Osteocyte (in vitro differentiated cells): Measurements from ENCODE around the gene CRYBB1. TPM values are rescaled to one million over a fixed set of nuclear protein-coding genes. Genes with fewer than 3 reads are reported as not detected.

Source experiments
- DNase-seq: peaks from one replicate; pipeline ENCODE4 v3.0.0; 2021; ENCODE audit warnings: mixed read lengths; ENCODE audit not compliant: unreplicated experiment; ENCODE audit errors: extremely low spot score
- H3K27ac Mint-ChIP-seq: one replicate; pipeline ENCODE4 v1.8.0; 2021; ENCODE audit warnings: mild to moderate bottlenecking, mixed read lengths; ENCODE audit not compliant: unreplicated experiment
- H3K27me3 Mint-ChIP-seq: one replicate; pipeline ENCODE4 v1.8.0; 2021; ENCODE audit warnings: mixed read lengths; ENCODE audit not compliant: unreplicated experiment
- H3K36me3 Mint-ChIP-seq: one replicate; pipeline ENCODE4 v1.8.0; 2021; ENCODE audit warnings: mixed read lengths; ENCODE audit not compliant: unreplicated experiment
- H3K4me1 Mint-ChIP-seq: one replicate; pipeline ENCODE4 v1.8.0; 2021; ENCODE audit warnings: mixed read lengths; ENCODE audit not compliant: unreplicated experiment
- H3K4me3 Mint-ChIP-seq: one replicate; pipeline ENCODE4 v1.8.0; 2021; ENCODE audit warnings: mild to moderate bottlenecking, moderate library complexity, mixed read lengths; ENCODE audit not compliant: unreplicated experiment
- H3K9me3 Mint-ChIP-seq: one replicate; pipeline ENCODE4 v1.8.0; 2021; ENCODE audit warnings: mixed read lengths; ENCODE audit not compliant: unreplicated experiment
- CTCF ChIP-seq: fragments of 200-600 bp; sonication (generic); IDR thresholded peaks from 2 replicates; pipeline ENCODE4 v1.5.0; 2021; ENCODE audit warnings: antibody characterized with exemption, mild to moderate bottlenecking, moderate library complexity
- total RNA-seq: library from RNA; stranded (reverse); gene quantifications from 2 replicates; pipeline ENCODE4 v1.2.1, GENCODE V29; 2021

CRYBB1 gene
- total RNA-seq, 1 donor from 2014 or later = not detected

- Mint-ChIP-seq H3K36me3 (no peaks in the 10 kb centered on the region), H3K4me3 (no peak overlapping the region), H3K9me3 (peaks cover 10% of the 10 kb centered on the region), H3K4me1 (no peaks in the 10 kb centered on the region), H3K27ac (no peak overlapping the region), H3K27me3 (peaks cover 37% of the 10 kb centered on the region)
- no peak for TF ChIP-seq CTCF
- no peak for DNase-seq
Observed at GRCh38 chr22:26635117-26635516, 17.3 kb upstream of the CRYBB1 start.

- Mint-ChIP-seq H3K36me3 (no peaks in the 10 kb centered on the region), H3K27me3 (peaks cover 34% of the 10 kb centered on the region), H3K4me1 (no peaks in the 10 kb centered on the region), H3K9me3 (peaks cover 10% of the 10 kb centered on the region), H3K27ac (no peak overlapping the region), H3K4me3 (no peak overlapping the region)
- TF ChIP-seq CTCF = no peak
- no peak for DNase-seq
Observed at GRCh38 chr22:26634189-26634588, 16.4 kb upstream of the CRYBB1 start.

- Mint-ChIP-seq H3K27ac (no peak overlapping the region), H3K4me3 (no peak overlapping the region)
- TF ChIP-seq CTCF = no peak
Observed at GRCh38 chr22:26632422-26633155, 14.8 kb upstream of the CRYBB1 start.

GRCh38 chr22:26631282-26631681 is 13.5 kb upstream of the CRYBB1 start:
- H3K27ac Mint-ChIP-seq = no peak overlapping the region
- no peak for TF ChIP-seq CTCF
- peaks cover 10% of the 10 kb centered on the region for H3K9me3 Mint-ChIP-seq
- no peak overlapping the region for H3K4me3 Mint-ChIP-seq
- H3K27me3 Mint-ChIP-seq = peaks cover 48% of the 10 kb centered on the region
- no peaks in the 10 kb centered on the region for H3K36me3 Mint-ChIP-seq
- no peak for DNase-seq
- no peaks in the 10 kb centered on the region for H3K4me1 Mint-ChIP-seq

More at GRCh38 chr22:26632422-26633155, 14.8 kb upstream of the CRYBB1 start:
- DNase-seq = no peak
- Mint-ChIP-seq H3K27me3 (peaks cover 44% of the 10 kb centered on the region), H3K4me1 (no peaks in the 10 kb centered on the region), H3K9me3 (peaks cover 10% of the 10 kb centered on the region), H3K36me3 (no peaks in the 10 kb centered on the region)

GRCh38 chr22:26629988-26630761 is 12.3 kb upstream of the CRYBB1 start:
- DNase-seq = no peak
- H3K27ac Mint-ChIP-seq = no peak overlapping the region
- peaks cover 10% of the 10 kb centered on the region for H3K9me3 Mint-ChIP-seq
- H3K4me1 Mint-ChIP-seq = no peaks in the 10 kb centered on the region
- no peak for TF ChIP-seq CTCF
- no peak overlapping the region for H3K4me3 Mint-ChIP-seq
- H3K36me3 Mint-ChIP-seq = no peaks in the 10 kb centered on the region
- H3K27me3 Mint-ChIP-seq = peaks cover 45% of the 10 kb centered on the region
